NCI-H524 treated with DMSO at 0.1 percent for 48 hours (cell line): Measurements from ENCODE around the gene HDAC4.
A peak's percentile ranks its signal among the peaks of the same experiment; 100 is the strongest.

Experiments used
- DNase-seq: peaks from one replicate; lab custom pipeline; 2025; lab: John Stamatoyannopoulos, UW

Gene HDAC4

GRCh38 chr2:239106314-239106908 is 294.4 kb downstream of the HDAC4 start:
- DNase-seq: peak; percentile 5

- DNase-seq: no peak
Measured at GRCh38 chr2:239105234-239105633, 295.6 kb downstream of the HDAC4 start.

GRCh38 chr2:239104800-239105199 is 296.0 kb downstream of the HDAC4 start:
- no peak for DNase-seq

- DNase-seq: no peak
Measured at GRCh38 chr2:239103125-239104098, 297.4 kb downstream of the HDAC4 start.

GRCh38 chr2:239102266-239102665 is 298.6 kb downstream of the HDAC4 start:
- DNase-seq: no peak

- no peak for DNase-seq
Measured at GRCh38 chr2:239101807-239102206, 299.0 kb downstream of the HDAC4 start.

GRCh38 chr2:239101071-239101470 is 299.7 kb downstream of the HDAC4 start:
- no peak for DNase-seq

GRCh38 chr2:239099474-239099873 is 301.3 kb downstream of the HDAC4 start:
- DNase-seq: no peak

GRCh38 chr2:239098288-239098970 is 302.4 kb downstream of the HDAC4 start:
- no peak for DNase-seq

GRCh38 chr2:239097428-239097696 is 303.5 kb downstream of the HDAC4 start:
- DNase-seq: no peak

- DNase-seq: no peak
Measured at GRCh38 chr2:239096676-239097427, 304.0 kb downstream of the HDAC4 start.

- DNase-seq: no peak
Measured at GRCh38 chr2:239095460-239096081, 305.2 kb downstream of the HDAC4 start.

GRCh38 chr2:239094867-239095266 is 306.0 kb downstream of the HDAC4 start:
- DNase-seq: no peak

- no peak for DNase-seq
Measured at GRCh38 chr2:239093952-239094351, 306.9 kb downstream of the HDAC4 start.

- DNase-seq: no peak
Measured at GRCh38 chr2:239093542-239093941, 307.3 kb downstream of the HDAC4 start.

GRCh38 chr2:239092571-239093294 is 308.1 kb downstream of the HDAC4 start:
- DNase-seq: no peak

GRCh38 chr2:239089884-239090283 is 310.9 kb downstream of the HDAC4 start:
- DNase-seq: no peak

GRCh38 chr2:239087046-239087710 is 313.6 kb downstream of the HDAC4 start:
- no peak for DNase-seq

- DNase-seq: no peak
Measured at GRCh38 chr2:239086325-239087020, 314.3 kb downstream of the HDAC4 start.
